ENCODE data around the gene PGBD1. TPM values are rescaled to one million over a fixed set of nuclear protein-coding genes. Genes with fewer than 3 reads are reported as not detected.

PGBD1 gene
- total and polyA plus RNA-seq, 8 donors, result 0.58 to 5.8 (median 1.7) TPM

GRCh38 chr6:28250747-28251146 is 30.6 kb upstream of the PGBD1 start:
- peaks cover 17 to 39% (median 32%) of the 10 kb centered on the region in 4 donors for H3K36me3 ChIP-seq
- intact Hi-C loops (cut with DNase I; ENCODE audit: low total_unique reads), result no loop called here
- H3K4me3 ChIP-seq, result peak overlapping the region in 3 of 4 donors; percentile 84 to 98 (median 96)
- H3K27me3 ChIP-seq, result peaks cover 0 to 18% (median 0%) of the 10 kb centered on the region in 3 donors
- TF ChIP-seq POLR2AphosphoS5 (IDR thresholded peaks at IDR 0.05), result no peak
- TF ChIP-seq CTCF (IDR thresholded peaks at IDR 0.05), result no peak
- no peak for TF ChIP-seq POLR2A (IDR thresholded peaks at IDR 0.05)
- no peak for TF ChIP-seq EP300 (IDR thresholded peaks at IDR 0.05)
- H3K4me1 ChIP-seq, result peaks cover 4 to 29% (median 21%) of the 10 kb centered on the region in 4 donors
- no peak for DNase-seq
- H3K27ac ChIP-seq, result no peak overlapping the region
- 76 to 89% (median 83%) methylated on average over 2 of the region's 2 CpGs for WGBS, 5 donors
- H3K9me3 ChIP-seq, result no peaks in the 10 kb centered on the region

- Histone ChIP-seq H3K9me3 (no peaks in the 10 kb centered on the region), H3K4me3 (peak overlapping the region; percentile 68 to 98 (median 90)), H3K27me3 (peaks cover 0 to 18% (median 0%) of the 10 kb centered on the region in 3 donors), H3K36me3 (peaks cover 8 to 30% (median 23%) of the 10 kb centered on the region in 4 donors), H3K27ac (peak overlapping the region in 4 of 5 donors; percentile 30 to 74 (median 56)), H3K4me1 (peaks cover 4 to 29% (median 21%) of the 10 kb centered on the region in 4 donors)
- intact Hi-C loops (cut with DNase I; ENCODE audit: low total_unique reads), result no loop called here
- 0 to 1% (median 0%) methylated on average over 23 to 25 of the region's 25 CpGs for WGBS, 5 donors
- DNase-seq, result peak in 1 of 2 donors; percentile 40
- TF ChIP-seq POLR2A (IDR thresholded peaks at IDR 0.05) (no peak), POLR2AphosphoS5 (IDR thresholded peaks at IDR 0.05) (no peak), CTCF (IDR thresholded peaks at IDR 0.05) (no peak), EP300 (IDR thresholded peaks at IDR 0.05) (no peak)
Observed at GRCh38 chr6:28251661-28252008, 29.7 kb upstream of the PGBD1 start.

- Histone ChIP-seq H3K4me1 (peaks cover 4 to 29% (median 21%) of the 10 kb centered on the region in 4 donors), H3K9me3 (no peaks in the 10 kb centered on the region), H3K27ac (peak within 1 kb of the TSS in 4 of 5 donors; percentile 30 to 74 (median 56)), H3K36me3 (peaks cover 2 to 23% (median 16%) of the 10 kb centered on the region in 4 donors), H3K27me3 (peaks cover 0 to 18% (median 0%) of the 10 kb centered on the region in 3 donors), H3K4me3 (peak within 1 kb of the TSS; percentile 68 to 98 (median 90))
- 6 to 8% (median 7%) methylated on average over 13 to 14 of the region's 14 CpGs for WGBS, 5 donors
- TF ChIP-seq POLR2AphosphoS5 (IDR thresholded peaks at IDR 0.05), result peak in 2 of 3 donors; percentile 42 to 76
- TF ChIP-seq POLR2A (IDR thresholded peaks at IDR 0.05), result no peak
- DNase-seq, result peak; percentile 73 to 96
- intact Hi-C loops (cut with DNase I; ENCODE audit: low total_unique reads), result no loop called here
Observed at GRCh38 chr6:28252009-28252975, 29.1 kb upstream of the PGBD1 start, which contains the start of gene ZKSCAN4. TSS of gene ZKSCAN4 (minus strand) at chr6:28252269. CDS start at chr6:28251980, 289 bp downstream.

GRCh38 chr6:28254121-28254519 is 27.3 kb upstream of the PGBD1 start:
- H3K4me3 ChIP-seq, result no peak overlapping the region
- peaks cover 4 to 36% (median 22%) of the 10 kb centered on the region in 4 donors for H3K4me1 ChIP-seq
- H3K36me3 ChIP-seq, result peaks cover 0 to 5% (median under 1%) of the 10 kb centered on the region in 4 donors
- 73 to 94% (median 89%) methylated on average over 1 of the region's 1 CpG for WGBS, 5 donors
- no peak for TF ChIP-seq CTCF (IDR thresholded peaks at IDR 0.05)
- TF ChIP-seq POLR2AphosphoS5 (IDR thresholded peaks at IDR 0.05), result no peak
- no peak for TF ChIP-seq POLR2A (IDR thresholded peaks at IDR 0.05)
- TF ChIP-seq EP300 (IDR thresholded peaks at IDR 0.05), result no peak
- peaks cover 0 to 3% (median 0%) of the 10 kb centered on the region in 4 donors for H3K9me3 ChIP-seq
- no peak overlapping the region for H3K27ac ChIP-seq
- intact Hi-C loops (cut with DNase I; ENCODE audit: low total_unique reads), result no loop called here
- DNase-seq, result no peak
- peaks cover 0 to 18% (median 3%) of the 10 kb centered on the region in 3 donors for H3K27me3 ChIP-seq

Measured in stomach (tissue), 9 donors.